Activated CD8-positive, alpha-beta memory T cell treated with anti-CD3 and anti-CD28 coated beads for 36 hours (primary cell): Measurements from ENCODE around the gene TSPAN4. TPM values are rescaled to one million over a fixed set of nuclear protein-coding genes. Genes with fewer than 3 reads are reported as not detected.

Source experiments
- CTCF ChIA-PET: fragments of 350-600 bp; sonication (Branson Sonifier 250); formaldehyde crosslinking; loops from one replicate; lab custom pipeline; 2021; ENCODE audit warnings: antibody characterized with exemption; lab: Charles Lee
- POLR2A ChIA-PET: fragments of 350-600 bp; sonication (Branson Sonifier 250); formaldehyde crosslinking; loops from one replicate; lab custom pipeline; 2021; ENCODE audit warnings: antibody characterized with exemption; lab: Charles Lee
- total RNA-seq, 2 experiments: library from RNA; stranded (reverse); gene quantifications; one replicate each; pipeline ENCODE4 v1.2.3, GENCODE V29; 2021

TSPAN4 gene
- total RNA-seq, 2 experiments from 2014 or later, result 9.4 to 12.7 TPM

DNA sequence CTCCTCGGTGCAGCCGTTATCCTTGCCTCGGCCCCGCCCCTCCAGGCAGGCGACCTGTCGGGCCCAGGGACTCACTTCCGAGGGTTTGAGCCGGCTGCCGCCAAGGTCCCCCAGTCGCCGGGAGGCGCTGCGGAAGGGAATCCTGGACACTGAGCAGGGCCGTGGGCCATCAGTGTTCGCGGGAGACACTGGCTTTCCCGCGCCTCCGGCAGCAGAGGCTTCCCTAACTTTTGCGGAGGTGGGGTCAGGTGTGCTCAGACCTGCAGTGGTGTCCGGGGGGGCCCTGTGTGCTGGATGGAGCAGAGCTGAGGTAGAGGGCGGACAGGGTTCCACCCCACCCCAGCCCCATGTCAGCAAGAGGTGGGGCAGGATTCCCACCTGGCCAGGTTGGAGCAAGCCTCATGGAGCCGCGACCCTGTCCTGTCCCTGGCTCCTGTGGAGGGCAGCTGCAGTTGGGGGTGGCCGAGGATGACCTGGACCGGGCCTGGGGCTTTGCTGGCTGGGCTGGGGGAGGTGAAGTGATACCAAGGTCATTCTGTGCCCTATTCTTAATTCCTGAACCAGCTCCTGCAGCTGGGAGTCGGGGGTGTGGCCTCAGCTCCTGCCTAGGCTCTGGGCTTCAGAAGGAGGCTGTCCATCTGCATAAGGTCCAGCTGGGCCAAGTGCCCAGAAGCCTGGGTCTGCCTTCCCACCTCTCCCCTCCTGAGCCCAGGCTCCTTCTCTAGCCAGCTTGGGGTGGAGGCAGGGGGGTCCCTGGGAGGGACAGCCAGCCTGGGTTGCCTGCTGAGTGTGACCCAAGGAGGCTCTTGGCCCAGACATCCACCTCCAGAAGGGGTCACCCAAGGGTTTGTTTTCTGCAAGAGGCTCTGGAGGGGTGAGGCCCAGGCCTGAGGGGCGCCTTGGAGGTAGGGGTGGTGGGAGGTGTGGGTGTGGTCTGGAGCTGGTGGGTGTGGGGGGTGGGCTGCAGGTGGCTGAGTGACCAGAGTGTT is 8.4 kb downstream of the TSPAN4 start:
- POLR2A ChIA-PET, result no interaction called here
- CTCF ChIA-PET, result interaction anchor here (0.6 kb wide), 1 partner anchor 36 kb away, joined by 3 read pairs; no protein-coding TSS in a partner anchor

DNA sequence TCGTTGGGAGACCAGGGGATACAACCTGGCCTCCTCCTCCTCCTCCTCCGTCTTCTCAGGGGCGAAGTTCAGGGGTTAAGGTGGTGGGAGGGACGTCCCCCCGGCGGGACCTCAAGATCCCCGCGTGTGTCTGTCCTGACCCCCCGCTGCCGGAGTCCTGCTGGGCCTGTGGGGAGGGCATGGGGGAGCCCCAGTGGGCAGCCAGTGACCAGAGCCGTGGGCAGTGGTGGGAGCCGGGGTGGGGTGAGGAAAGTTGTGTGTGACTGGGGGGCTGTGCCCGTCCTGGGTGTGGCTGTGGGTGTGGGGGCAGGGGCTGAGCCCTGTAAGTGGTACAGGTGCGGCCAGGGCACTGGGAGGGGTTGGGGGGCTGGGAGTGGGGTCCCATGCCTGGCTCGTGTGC is 10.1 kb downstream of the TSPAN4 start:
- POLR2A ChIA-PET, result no interaction called here
- CTCF ChIA-PET, result no interaction called here

DNA sequence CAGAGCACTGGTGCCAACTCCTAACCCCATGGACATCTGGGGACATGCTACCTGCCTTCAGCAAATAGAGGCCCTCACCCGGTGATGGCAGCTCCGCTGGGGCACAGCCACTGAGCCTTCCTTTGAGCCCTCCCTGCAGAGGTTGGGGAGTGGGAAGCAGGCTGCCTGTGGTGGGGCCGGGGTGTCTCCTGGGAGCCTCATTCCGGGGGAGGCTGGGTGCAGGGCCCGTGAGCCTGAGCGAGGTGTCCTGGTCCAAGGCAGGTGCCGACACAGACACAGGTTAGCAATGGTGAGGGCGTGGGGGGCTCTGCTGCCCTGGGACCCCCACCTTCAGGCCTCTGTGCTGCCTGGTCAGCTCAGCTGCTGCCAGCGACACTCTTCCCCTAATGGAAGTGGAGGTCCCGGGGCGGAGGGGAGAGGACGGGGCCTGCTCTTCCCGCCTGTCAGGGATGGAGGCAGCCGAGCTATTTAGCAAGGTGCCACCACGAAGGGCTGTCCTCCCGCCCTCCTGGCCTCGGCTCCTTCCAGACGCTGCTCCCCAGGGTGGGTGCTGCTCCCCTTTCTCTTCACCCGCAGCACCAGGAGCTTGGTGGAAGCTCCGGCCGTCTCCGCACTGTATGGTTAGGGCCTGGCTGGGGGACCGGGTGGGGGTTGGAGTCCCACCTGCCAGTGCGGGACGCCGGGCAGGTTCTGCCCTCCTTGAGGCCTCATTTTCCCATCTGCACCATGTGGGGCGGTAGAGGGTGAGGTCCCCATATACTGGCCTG is 11.2 kb downstream of the TSPAN4 start:
- POLR2A ChIA-PET, result no interaction called here
- CTCF ChIA-PET, result no interaction called here

DNA sequence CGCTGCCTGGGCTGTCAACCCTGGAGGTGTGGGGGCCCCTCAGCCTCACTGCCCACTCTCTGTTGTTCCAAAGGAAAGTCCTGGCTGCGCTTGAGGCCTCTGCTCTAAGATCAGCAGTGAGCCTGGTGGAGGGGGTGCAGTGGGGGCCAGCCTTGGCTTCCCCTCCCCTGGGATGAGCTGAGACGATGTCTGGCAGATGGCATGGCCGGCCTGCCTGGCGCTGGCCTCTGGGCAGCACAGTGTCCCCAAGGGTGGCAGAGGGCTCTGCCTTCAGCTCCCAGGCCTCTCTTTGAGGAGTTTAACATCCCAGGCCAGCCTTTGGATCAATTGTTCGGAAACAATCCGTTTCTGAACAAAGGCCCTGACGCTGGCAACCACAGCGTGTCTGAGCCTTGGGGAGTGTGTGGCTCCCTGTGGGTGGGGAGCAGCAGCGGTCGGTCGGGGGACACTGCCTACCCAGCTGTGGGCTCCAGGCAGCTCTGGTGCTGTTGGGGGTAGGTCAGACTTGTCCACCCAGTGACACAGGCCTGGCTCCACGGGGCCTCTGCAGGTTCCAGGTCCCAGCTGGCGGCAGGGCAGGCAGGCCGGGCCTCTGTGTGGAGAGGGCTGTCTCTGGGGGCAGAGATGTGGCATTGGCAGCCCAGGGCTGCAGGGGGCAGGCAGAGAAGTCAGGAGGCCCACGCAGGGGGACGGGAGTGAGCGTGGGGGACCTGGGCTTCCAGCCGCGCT is 12.1 kb downstream of the TSPAN4 start:
- ChIA-PET POLR2A (no interaction called here), CTCF (no interaction called here)

DNA sequence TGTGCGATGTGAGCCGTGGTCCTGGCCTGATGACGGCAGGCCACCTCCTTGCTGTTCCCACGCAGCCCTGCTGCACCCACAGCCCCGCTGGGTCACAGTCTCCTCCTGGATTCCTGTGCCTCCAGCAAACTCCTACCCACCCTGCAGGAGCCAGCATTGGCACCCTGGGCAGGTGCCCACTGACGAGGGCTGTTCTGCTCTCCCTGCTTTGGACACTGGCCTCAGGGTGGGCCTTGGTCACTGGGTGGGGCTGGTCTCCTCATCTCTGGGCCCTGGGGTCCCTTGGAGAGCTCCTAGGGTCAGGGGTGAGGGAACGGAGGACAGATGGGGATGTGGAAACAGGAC is 12.7 kb downstream of the TSPAN4 start:
- ChIA-PET CTCF (no interaction called here), POLR2A (no interaction called here)

DNA sequence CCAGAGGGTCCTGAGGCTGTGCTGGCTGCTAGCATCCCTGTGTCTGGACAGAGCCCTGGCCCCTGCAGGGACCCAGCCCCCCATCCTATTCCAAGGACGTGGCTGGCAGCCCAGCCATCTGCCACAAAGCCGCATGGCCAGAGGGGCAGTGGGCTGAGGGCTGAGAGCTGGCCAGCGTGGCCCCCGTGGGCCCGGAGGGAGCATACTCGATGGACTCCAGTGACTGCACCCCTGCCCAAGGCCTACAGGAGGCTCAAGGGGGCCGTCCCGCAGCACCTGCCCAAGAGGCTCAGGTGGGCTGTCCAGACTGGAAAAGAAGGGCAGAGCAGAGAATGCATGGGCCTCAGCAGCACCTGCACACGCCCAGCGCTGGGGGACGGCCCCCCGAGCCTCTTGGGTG is 13.1 kb downstream of the TSPAN4 start:
- ChIA-PET POLR2A (no interaction called here), CTCF (no interaction called here)

DNA sequence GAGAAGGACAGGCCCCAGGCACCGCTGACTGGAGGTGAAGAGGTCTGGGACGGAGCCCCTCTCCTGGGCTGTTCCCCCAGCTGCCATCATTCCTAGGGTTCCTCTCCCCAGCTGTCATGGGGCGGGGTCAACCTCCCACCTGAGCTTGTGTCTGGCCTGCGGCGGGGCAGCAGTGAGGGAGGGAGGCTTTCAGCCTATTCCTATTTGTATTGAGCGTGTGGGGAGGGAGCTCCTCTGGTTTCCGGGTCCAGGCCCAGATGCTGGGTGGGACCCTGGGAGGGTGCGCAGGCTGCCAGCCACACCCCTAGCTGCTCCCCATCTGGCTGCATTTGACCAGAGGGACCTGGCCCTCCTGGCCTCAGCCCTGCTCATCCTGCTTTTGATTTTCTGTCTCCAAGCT is 13.7 kb downstream of the TSPAN4 start:
- ChIA-PET CTCF (interaction anchor here (1.0 kb wide), 1 partner anchor 219 kb away, joined by 3 read pairs; the partner anchor contains the start of gene MUC2), POLR2A (no interaction called here)

DNA sequence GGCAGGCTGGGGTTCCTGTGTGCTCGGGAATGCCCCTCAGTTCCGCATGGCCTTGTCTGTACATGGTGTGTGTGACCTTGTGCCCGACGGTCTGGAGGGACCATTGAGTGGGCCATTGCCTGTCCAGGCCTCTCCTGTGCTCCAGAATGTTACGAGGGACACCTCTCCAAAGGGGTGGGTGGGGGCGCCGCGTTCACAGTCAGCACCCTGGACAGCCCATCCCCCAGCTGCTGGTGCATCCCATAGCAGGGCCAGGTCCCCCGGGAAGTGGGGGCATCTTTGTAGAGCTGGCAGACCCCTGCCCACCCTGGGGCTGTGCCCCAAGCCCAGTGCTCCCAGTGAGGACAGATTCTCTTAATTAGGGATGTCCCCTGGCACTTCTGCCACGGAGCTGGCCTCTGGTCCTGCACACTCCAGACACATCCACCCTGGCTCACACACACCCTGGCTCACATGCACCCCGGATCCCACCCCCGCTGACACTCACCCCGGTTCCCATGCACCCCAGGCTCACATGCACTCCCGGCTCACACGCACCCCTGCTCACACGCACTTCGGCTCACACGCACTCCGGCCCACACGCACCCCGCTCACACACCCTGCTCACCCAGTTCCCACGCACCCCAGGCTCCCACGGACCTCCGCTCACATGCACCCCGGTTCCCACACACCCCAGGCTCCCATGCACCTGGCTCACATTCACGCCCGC is 15.6 kb downstream of the TSPAN4 start:
- ChIA-PET CTCF (interaction anchor here (1.1 kb wide), 1 partner anchor 29 kb away, joined by 3 read pairs; no protein-coding TSS in a partner anchor), POLR2A (no interaction called here)

DNA sequence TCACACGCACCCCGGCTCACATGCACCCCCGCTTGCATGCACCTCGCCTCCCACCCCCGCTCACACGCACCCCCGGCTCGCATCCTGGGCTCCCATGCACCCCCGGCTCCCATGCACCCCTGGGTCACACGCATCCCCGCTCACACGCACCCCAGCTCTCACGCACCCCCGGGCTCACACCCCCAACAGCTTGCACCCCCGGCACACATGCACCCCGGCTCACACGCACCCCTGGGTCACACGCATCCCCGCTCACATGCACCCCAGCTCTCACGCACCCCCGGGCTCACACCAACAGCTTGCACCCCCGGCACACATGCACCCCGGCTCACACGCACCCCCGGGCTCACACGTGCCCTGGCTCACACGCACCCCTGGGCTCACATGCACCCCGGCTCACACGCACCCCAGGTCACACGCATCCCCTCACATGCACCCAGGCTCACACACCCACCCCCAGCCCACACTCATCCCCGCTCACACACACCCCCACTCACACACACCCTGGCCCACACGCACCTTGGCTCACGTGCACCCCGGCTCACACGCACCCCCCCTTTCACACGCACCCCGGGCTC is 16.2 kb downstream of the TSPAN4 start:
- ChIA-PET CTCF (interaction anchor here (0.8 to 1.1 kb wide), 3 partner anchors 11 to 192 kb away, joined by 3 read pairs; no protein-coding TSS in a partner anchor), POLR2A (no interaction called here)

DNA sequence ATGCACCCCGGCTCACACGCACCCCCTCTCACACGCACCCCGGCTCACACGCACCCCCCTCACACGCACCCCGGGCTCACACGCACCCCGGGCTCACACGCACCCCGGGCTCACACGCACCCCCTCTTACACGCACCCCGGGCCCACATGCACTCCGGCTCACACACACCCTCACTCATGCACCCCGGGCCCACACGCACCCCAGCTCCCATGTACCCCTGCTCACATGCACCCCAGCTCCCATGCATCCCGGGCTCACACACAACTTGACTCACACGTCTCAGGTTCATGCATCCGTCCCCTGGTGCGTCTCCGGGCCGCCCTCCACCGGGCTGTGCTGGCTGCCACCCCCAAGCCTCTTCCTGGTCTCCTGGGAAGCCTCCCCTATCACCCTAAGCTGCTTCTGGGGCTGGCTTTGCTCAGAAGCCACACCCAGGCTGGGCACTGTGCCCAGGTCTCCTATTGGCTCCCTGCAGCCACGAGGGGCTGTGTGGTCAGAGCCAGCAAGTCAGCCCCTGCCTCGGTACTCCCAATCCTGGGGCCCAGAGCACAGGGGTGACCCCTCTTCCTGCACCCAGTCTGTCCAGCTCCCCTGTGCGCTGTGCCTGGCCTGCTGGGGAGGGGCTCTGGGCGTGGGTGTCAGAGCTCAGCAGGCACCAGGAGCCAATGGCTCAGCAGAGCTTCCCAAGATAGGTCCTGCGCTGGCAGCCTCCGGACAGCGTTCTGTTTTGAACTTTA is 16.9 kb downstream of the TSPAN4 start:
- ChIA-PET CTCF (interaction anchor here (0.8 to 1.1 kb wide), 3 partner anchors 12 to 192 kb away, joined by 3 read pairs; no protein-coding TSS in a partner anchor), POLR2A (no interaction called here)

DNA sequence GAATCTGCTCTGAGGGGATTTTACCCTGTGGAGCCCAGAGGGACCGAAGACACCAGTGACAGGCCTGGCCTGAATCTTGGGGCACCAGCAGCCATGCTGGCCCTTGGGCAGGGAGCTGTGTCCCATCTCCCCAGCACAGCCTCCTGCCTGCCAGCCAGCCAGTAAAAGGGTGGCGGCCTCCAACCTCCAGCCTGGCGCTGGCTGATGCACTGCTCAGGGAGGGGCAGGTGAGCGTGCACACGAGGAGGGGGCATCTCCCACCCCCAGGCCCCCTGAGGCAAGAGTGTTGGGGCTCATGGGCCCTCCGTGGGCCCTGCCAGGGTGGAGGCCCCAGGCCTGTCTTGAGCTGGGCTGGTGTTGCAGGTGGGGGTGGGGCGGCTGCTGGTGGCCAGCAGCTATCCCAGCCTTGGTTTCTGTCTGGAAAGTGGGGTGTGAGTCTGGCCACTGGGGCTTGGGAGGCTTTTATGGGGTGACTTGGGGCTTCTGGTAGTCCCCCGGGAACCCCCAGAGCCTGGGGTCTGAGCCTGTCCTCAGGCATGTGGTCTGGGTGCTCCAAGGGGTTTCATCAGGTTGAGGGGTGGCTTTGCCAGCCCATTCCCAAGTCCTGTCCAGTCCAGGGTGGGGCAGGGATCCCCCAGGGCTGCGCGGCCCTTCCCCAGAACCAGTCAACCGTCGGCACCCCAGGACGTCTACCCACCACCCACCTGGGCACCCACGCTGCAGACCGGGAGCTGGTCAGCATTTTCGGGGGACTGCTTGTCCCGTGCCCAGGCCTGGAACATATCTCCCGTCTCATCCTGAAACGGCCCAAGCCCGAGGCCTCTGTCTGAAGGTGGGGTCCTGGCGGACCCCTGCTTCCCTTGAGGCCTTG is 17.8 kb downstream of the TSPAN4 start:
- ChIA-PET CTCF (interaction anchor here (0.7 kb wide), 1 partner anchor 86 kb away, joined by 3 read pairs; no protein-coding TSS in a partner anchor), POLR2A (no interaction called here)

DNA sequence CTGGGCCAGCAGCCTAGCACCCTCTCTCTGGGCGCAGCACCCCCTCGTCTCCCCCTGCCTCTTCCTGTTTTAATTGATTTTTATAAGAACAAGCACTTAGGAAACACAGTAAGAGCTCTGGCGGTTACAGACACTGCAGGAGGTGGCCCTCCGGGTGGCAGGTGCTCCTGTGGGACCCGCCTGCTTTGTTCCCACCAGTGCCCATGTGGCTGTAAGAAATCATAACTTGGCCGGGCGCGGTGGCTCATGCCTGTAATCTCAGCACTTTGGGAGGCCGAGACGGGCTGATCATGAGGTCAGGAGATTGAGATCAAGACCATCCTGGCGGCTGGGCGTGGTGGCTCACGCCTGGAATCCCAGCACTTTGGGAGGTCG is 18.4 kb downstream of the TSPAN4 start:
- POLR2A ChIA-PET, result no interaction called here
- CTCF ChIA-PET, result interaction anchor here (0.7 to 2.1 kb wide), 2 partner anchors 13 to 85 kb away, joined by 3 to 8 read pairs; no protein-coding TSS in a partner anchor

DNA sequence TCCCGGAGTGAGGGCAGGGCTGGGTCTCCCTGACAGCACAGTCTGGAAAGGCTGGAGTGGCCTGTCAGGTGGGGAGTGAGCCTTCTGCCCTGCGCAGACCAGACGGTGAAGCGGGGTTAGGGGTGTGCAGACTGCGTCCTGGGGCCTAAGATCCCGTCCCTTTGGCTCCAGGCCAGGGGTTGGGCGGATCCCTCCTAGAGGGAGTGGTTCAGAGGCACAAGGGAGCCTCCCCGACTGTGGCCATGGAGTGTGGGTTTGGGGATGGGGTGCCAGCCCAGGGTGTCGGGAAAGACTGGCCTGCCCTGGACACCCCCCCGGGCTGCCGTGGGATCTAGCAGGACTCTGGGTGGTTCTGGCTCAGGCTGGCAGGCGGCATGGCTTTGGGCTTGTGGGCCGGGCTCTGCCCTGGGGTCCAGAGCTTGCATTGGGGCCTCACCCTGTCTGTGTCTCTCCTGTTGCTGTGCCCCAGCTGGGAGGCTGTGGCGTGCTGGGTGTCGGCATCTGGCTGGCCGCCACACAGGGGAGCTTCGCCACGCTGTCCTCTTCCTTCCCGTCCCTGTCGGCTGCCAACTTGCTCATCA is 19.5 kb downstream of the TSPAN4 start:
- ChIA-PET CTCF (interaction anchor here (2.1 kb wide), 1 partner anchor 14 kb away, joined by 8 read pairs; no protein-coding TSS in a partner anchor), POLR2A (no interaction called here)

DNA sequence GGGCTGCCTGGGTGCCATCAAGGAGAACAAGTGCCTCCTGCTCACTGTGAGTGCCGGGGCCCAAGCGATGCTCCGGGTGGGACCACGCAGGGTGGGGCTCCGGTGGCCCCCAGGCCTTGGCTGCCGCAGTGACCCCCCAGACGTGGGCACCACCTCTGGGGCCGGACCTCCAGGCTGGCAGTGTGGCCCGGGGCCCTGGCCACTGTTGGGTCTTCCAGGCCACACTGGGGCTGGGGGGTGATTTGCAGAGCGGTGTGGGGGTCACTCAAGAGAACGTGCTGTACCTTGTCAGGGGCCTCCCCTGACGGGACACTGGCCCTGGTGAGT is 20.0 kb downstream of the TSPAN4 start:
- CTCF ChIA-PET, result interaction anchor here (2.1 kb wide), 1 partner anchor 14 kb away, joined by 8 read pairs; no protein-coding TSS in a partner anchor
- POLR2A ChIA-PET, result no interaction called here

DNA sequence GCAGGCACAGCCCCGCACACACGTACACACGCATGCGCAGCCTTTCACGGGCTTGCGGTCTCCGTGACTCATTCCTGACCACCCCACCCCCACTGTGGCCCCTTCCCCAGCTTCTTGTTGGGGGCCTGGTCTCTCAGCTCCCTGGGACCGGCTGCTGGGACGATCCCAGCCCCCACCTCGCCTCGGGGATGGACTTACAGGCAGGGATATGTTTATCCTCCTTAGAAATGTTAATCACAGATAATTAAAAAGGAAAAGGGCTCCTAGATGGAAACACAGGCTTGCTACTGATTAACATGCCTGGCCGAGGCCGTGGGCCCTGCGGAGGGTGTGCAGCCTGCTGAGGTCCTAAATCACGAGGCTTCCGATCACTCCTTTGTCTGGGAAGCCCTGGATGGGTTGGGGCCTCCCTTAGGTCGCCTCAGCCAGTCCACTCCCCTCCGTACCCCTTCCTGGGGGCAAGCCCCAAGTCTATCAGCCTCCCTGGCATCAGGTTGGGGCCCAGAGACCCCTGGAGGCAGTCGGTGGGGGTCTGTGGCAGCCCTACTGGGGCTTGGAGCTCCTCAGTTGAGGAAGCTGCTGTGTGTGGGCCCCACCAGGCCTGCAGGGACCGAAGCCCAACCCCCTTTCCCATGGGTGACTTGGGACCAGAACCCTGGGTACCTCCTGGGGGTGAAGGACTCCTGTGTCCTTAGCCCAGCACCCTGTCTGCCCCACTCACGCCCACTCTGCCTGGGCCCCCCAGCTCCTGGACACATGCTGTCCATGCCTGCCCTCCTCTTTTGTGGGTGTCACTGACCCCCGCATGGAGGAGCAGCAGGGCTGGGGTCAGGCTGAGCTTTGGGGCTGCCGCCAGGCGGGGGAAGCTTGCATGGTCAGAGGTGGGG is 20.6 kb downstream of the TSPAN4 start:
- ChIA-PET CTCF (interaction anchor here (0.6 to 2.1 kb wide), 2 partner anchors 15 to 33 kb away, joined by 3 to 8 read pairs; no protein-coding TSS in a partner anchor), POLR2A (no interaction called here)
